GM18520 (cell line): ENCODE results near the gene TMPRSS6.

Source experiments
- ATAC-seq: cut with Tn5 transposase; IDR thresholded peaks from one replicate; pipeline ENCODE4 v1.9.1; 2021; ENCODE audit not compliant: unreplicated experiment

Gene TMPRSS6

GRCh38 chr22:37052386-37053309 is 56.9 kb downstream of the TMPRSS6 start:
- ATAC-seq, result no peak

DNA sequence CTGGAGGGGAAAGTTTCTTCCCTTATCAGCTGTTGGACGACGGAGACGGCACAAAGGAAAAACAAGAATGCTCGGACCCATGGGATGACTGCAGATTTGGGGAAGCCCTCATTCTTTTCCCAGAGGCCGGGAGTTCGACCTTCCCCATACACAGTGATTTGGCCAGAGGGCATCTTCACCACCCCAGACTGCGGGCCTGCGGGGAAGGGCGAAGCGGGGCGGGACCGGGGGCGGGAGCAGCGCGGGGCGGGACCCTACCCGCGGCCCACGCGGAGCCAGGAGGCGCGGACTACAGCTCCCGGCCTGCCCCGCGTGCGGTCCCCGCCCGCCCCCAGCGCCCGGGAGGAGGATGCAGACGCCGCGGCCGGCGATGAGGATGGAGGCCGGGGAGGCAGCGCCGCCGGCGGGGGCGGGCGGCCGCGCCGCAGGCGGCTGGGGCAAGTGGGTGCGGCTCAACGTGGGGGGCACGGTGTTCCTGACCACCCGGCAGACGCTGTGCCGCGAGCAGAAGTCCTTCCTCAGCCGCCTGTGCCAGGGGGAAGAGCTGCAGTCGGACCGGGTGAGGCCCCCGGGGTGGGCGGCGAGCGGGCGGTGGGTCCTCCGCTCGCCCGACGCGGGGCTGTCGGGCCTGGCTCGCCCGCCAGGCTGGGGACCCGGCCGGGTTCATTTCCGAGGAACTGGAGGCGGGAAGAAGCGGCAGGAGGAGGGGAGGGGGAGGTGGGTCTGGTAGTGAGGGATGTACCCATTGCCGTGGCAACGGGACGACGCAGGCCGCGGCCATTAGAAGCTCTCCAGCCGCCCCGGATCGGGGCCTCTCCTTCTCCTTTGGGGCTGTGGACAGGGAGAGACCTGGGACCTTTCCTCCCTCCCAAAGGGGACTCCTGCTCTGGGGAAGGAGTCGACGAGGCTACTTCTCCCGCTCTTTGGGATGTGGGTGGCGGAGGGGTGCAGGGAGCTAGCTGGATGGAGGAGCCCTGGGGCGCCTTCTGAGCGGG is 57.8 kb downstream of the TMPRSS6 start, which contains the start of gene KCTD17:
Gene KCTD17 (plus strand): TSS at position 352 of the 995 bp plus-strand sequence. CDS start 19 bp downstream, at position 371.
- no peak for ATAC-seq

DNA sequence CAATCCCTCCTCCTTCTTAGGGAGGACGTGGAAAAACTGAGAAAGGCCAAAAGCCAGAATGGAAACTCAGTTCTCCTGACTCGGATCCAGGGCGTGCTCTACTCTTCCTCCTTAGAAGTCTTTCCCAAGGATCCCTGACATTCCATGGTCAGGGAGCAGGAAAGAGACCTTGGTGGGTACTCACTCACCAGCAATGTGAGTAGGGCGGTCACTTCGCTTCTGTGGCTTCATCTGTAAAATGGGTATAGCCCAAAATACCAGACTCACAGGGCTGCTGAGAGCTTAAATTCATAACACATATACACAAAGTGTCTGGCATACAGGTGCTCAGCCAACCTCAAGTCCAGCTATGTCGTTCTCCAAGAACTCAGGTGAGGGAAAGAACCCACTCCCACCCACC is 58.6 kb downstream of the TMPRSS6 start:
- ATAC-seq, result no peak

GRCh38 chr22:37049224-37049623 is 60.3 kb downstream of the TMPRSS6 start:
- no peak for ATAC-seq

DNA sequence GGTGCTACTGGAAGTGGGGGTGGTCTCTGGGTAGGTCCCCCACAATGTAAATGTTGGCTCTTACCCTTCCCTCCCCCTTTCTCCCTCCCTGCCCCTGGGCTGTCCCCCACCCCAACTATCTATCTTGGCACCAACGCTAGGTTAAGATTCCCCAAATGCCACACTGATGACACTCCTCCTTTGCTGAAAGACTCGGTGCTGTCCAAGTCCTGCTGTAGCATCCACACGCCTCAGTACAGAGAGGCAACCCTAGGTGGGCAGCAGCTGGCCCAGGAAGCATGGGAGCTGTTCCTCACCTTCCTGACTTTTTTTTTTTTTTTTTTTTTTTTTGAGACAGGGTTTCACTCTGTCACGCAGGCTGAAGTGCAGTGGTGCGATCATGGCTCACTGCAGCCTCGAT is 61.4 kb downstream of the TMPRSS6 start:
- ATAC-seq, result no peak

DNA sequence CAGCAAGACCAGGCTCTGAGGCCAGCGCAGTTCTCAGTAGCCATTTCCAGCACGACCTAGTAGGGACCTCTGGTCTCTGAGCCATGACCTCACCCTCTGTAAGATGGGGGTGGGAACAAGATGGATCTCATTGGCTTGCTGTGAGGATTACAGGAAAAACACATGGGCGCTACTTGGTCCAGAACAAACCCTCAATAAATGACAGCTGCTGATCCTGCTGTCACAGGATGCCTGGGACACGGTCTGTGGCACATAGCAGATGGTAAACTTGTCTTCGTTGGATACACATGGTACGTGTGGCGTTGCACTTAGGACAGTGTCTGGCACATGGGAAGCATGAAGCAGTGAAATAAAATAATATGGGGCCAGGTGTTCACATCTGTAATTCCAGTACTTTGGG is 62.5 kb downstream of the TMPRSS6 start:
- ATAC-seq, result no peak

DNA sequence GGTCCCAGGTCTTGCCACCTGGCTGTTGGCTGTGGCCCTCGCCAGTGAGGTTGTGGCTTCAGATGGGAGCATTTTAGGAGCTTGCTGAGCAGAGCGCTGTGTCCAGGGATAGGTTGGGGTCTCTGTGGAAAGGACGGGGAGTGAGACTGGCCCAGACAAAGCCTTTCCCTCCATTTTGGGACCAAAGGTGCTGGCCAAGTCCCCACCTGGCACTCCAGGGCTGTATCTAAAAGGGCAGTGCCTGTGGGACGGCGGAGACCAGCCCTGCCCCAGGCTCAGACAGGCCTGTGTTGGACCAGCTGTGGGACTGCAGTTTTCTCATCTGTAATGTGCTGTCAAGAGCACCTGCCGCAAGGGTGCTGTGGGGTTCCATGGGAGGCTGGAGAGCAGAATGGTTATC is 62.9 kb downstream of the TMPRSS6 start:
- no peak for ATAC-seq

- no peak for ATAC-seq
These were observed 63.6 kb downstream of the TMPRSS6 start for GRCh38 chr22:37045958-37046357.

GRCh38 chr22:37044634-37045625 is 64.6 kb downstream of the TMPRSS6 start:
- no peak for ATAC-seq

DNA sequence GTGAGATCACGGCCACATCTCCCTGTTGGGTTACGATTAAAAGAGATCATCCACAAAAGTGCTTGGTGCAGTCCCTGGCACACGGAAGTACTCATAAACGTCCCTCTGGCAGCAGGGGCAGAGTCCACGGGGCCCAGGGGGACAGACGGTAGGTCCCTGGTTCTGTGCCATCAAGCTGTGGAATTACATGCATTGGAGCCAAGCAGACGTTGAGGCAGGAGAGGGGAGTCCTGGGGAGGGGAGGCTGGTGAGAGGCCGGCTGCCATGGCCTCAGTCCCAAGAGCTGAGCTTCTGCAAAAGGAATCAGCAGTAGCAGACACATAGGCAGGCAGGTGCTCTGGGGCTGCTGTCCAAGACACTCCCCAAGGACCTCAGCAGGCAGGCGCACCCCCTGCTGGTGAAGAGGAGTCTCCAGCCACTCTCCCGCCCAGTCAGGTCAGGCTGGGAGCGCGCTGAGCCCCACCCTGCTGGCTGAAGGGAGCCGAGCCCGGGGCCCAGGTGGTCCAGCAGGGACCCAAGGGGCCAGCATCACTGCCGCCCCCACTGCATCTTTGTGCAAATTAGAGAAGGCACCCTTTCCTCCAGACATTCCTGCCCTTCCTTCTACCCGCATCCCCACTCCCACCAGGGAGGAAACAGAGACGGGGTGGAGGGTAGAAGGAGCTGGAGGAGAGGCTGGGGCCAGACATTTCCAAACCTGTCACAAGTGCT is 65.5 kb downstream of the TMPRSS6 start:
- no peak for ATAC-seq

DNA sequence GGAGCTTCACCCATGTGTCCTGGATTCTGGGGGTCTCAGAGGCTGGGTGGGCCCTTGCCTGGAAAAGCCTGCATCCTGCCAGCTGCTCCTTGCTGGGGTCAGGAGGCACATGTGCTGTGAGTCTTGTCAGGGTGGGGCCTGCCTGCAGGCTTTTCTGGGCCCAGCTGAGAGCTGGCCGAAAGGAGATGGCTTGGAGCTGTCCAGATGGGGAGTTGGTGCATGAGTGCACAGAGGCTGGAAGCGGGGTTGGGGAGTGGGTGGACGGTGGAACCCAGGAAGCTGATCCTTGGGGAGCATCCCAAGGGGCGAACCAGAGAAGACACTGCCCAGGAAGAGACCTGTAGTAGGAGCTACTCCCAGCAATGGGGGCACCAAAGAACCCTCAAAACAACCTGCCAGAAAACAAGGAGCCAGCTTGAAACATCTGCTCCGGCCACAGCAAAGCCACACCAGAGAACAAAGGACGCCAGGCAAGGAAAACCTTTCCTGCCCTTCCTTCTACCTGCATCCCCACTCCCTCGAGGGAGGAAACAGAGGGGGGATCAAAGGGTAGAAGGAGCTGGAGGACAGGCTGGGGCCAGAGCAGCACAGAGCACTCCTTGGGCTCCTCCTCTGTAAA is 66.2 kb downstream of the TMPRSS6 start:
- no peak for ATAC-seq

GRCh38 chr22:37039466-37039865 is 70.0 kb downstream of the TMPRSS6 start:
- no peak for ATAC-seq

GRCh38 chr22:37037669-37038068 is 71.8 kb downstream of the TMPRSS6 start:
- ATAC-seq, result no peak

- ATAC-seq, result no peak
These were observed 72.7 kb downstream of the TMPRSS6 start for GRCh38 chr22:37036655-37037377.

GRCh38 chr22:37033605-37034430 is 75.7 kb downstream of the TMPRSS6 start:
- ATAC-seq, result no peak

DNA sequence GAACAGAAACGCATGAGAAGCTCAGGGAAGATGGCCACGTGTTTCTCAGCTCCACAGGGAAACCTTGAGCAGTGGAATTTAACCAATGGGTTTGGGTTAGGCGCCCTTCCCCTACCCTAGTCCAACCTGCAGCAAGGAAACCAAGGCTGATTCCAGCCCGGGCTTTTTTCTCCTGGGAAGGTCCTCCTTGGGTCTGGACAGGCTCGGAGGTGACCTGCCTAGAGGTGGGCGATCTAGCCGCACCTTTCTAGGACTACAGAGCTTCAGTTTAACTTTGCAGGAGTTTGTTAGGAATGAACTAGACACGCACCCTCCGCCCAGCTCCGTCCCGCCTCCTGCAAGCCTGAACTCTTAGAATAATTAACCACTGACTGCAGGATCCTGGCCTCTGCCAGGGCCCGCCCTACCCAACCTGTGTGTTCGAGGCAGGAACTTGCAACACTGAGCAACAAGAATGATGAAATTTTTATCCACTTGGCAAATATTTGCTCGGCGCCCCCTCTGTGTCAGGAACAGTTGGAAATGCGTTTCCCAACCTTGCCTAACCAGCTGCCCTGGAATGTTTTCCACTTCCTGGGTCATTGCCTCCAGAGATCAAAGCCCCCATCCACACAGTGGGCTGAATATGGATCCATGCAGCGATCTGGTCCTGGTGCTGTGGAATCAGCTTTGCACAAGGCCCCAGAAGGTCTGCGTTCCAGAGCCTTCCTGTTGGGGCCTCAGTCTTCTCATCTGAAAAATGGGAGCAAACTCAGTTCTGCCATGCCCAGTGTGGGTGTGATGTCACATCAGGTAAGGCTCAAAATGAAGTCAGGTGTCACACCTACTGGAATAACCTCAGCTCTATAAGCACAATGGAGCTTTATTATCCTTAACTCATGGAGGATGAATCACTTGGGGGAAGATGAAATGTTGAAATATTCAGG is 76.7 kb downstream of the TMPRSS6 start:
- no peak for ATAC-seq

GRCh38 chr22:37032134-37032534 is 77.4 kb downstream of the TMPRSS6 start:
- no peak for ATAC-seq
